ENCODE measurements around the gene CCDC134.

- TF ChIP-seq CTCF (IDR thresholded peaks at IDR 0.05) (no peak), POLR2A (IDR thresholded peaks at IDR 0.05) (no peak)
These were observed 20.5 kb upstream of the CCDC134 start for GRCh38 chr22:41779929-41780505.

Data from ovary (tissue), 3 donors.